Keratinocyte (primary cell): ENCODE results near the gene CLK4. TPM values are rescaled to one million over a fixed set of nuclear protein-coding genes. Genes with fewer than 3 reads are reported as not detected.

Experiments
- DNase-seq: peaks from one replicate; pipeline ENCODE4 v3.0.0-alpha.2; 2011; ENCODE audit warnings: low read depth, missing footprints, low spot score
- FAIRE-seq: peaks from 2 replicates; lab custom pipeline; 2011; peaks lifted over from hg19 to GRCh38; lab: Jason Lieb, UNC
- H2AFZ ChIP-seq: 2 replicates; pipeline ENCODE4 v1.6.0; 2012; ENCODE audit warnings: low read length, control low read depth, inconsistent platforms; ENCODE audit not compliant: control insufficient read depth
- H3K27ac ChIP-seq: 2 replicates; pipeline ENCODE4 v1.5.1; 2011; ENCODE audit warnings: low read length; ENCODE audit not compliant: control insufficient read depth, insufficient read depth
- H3K27me3 ChIP-seq: 3 replicates; pipeline ENCODE4 v1.6.0; 2011; ENCODE audit warnings: low read length; ENCODE audit not compliant: control insufficient read depth, insufficient read depth; ENCODE audit errors: extremely low read depth
- H3K36me3 ChIP-seq, 2 experiments: 2 replicates in 1 of 2; 3 replicates in 1 of 2; pipeline ENCODE4 v1.5.1; 2011; ENCODE audit warnings: low read length in 2 of 2, mild to moderate bottlenecking in 1 of 2; ENCODE audit not compliant: control insufficient read depth in 2 of 2, insufficient read depth in 2 of 2; ENCODE audit errors: extremely low read depth in 1 of 2
- H3K4me1 ChIP-seq: 3 replicates; pipeline ENCODE4 v1.5.1; 2011; ENCODE audit warnings: low read length; ENCODE audit not compliant: control insufficient read depth, insufficient read depth; ENCODE audit errors: extremely low read depth
- H3K4me2 ChIP-seq: 3 replicates; pipeline ENCODE4 v1.6.0; 2011; ENCODE audit warnings: low read depth, low read length; ENCODE audit not compliant: control insufficient read depth, insufficient read depth; ENCODE audit errors: extremely low read depth
- H3K4me3 ChIP-seq, 3 experiments: fragments of 200-600 bp in 1 of 3; sonication (generic) in 1 of 3; 2 replicates in 2 of 3; 3 replicates in 1 of 3; pipeline ENCODE4 v1.5.1; 2011 to 2016; ENCODE audit warnings: low read length in 3 of 3, mild to moderate bottlenecking in 3 of 3, control low read depth in 2 of 3, inconsistent platforms in 1 of 3, low read depth in 1 of 3, mixed read lengths in 1 of 3, mixed run types in 1 of 3, moderate library complexity in 1 of 3; ENCODE audit not compliant: control insufficient read depth in 2 of 3, insufficient read depth in 2 of 3; ENCODE audit errors: extremely low read depth in 1 of 3
- H3K79me2 ChIP-seq: 2 replicates; pipeline ENCODE4 v1.6.0; 2012; ENCODE audit warnings: low read length; ENCODE audit not compliant: control insufficient read depth, insufficient read depth
- H3K9ac ChIP-seq: 3 replicates; pipeline ENCODE4 v1.6.0; 2011; ENCODE audit warnings: low read length; ENCODE audit not compliant: control insufficient read depth, insufficient read depth; ENCODE audit errors: extremely low read depth
- H3K9me1 ChIP-seq: 3 replicates; pipeline ENCODE4 v1.6.0; 2011; ENCODE audit warnings: low read length; ENCODE audit not compliant: control insufficient read depth, insufficient read depth; ENCODE audit errors: extremely low read depth
- H3K9me3 ChIP-seq: 2 replicates; pipeline ENCODE4 v1.5.1; 2012; ENCODE audit warnings: low read depth, low read length; ENCODE audit not compliant: control insufficient read depth
- H4K20me1 ChIP-seq: 3 replicates; pipeline ENCODE4 v1.6.0; 2011; ENCODE audit warnings: low read length; ENCODE audit not compliant: control insufficient read depth, insufficient read depth; ENCODE audit errors: extremely low read depth
- EZH2 ChIP-seq: IDR thresholded peaks from one replicate; pipeline ENCODE4 v1.6.1; 2012; ENCODE audit warnings: inconsistent platforms, mild to moderate bottlenecking, low read length, moderate library complexity
- dilution Hi-C: fragments of 300-500 bp; cut with MboI; formaldehyde crosslinking; loops from one replicate; pipeline ENCODE4 v1.7.0; 2020; ENCODE audit warnings: low sequenced_read_pairs; ENCODE audit not compliant: extremely low pct_ligation_motif_present
- polyA plus RNA-seq, 5 experiments: library from polyadenylated mRNA; depleted of rRNA in 3 of 5; stranded (reverse) in 3 of 5; stranded (forward) in 1 of 5; unstranded in 1 of 5; fragments of >200 nt; gene quantifications; 1 replicate in 1 of 5; 2 replicates in 3 of 5; 3 replicates in 1 of 5; pipeline versions ENCODE4 v1.2.1 to v1.2.3, GENCODE V29; 2011 to 2012; ENCODE audit warnings: missing spikeins in 2 of 5, low read depth in 1 of 5, low replicate concordance in 1 of 5
- TF ChIP-seq, protein P1 (sequence below), 3 experiments: IDR thresholded peaks in 1 of 3; conservative IDR thresholded peaks in 1 of 3; optimal IDR thresholded peaks in 1 of 3; 2 replicates in 2 of 3; 3 replicates in 1 of 3; pipeline versions ENCODE3 to v1.5.1; 2011; ENCODE audit warnings: low read length in 3 of 3, mild to moderate bottlenecking in 3 of 3, moderate library complexity in 2 of 3, control low read depth in 1 of 3, inconsistent platforms in 1 of 3; ENCODE audit not compliant: insufficient read depth in 2 of 3; ENCODE audit errors: extremely low read depth in 1 of 3

CLK4 gene
- polyA plus RNA-seq, 1 donor (not counting 4 experiments of a cell fraction or from before 2014, with no cell fraction given) = 17.3 TPM

DNA sequence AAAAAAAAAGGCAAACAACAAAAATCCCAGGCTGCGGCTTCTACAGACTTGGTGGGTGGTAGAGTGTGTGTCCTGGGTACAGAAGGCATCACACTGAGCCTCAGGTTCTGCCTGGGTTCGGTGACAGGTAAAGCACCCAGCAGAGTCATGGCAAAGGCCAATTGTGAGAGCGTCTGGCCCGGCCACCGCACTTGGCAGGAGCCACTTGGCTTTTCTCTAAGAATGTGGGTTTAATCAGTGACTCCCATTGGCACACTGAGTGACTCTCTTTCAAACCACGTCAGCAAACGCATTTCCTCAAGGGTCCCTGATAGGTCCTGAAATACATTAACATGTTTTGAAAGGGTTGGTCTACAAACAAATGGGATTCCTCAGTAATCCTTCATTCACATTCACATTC, 53.6 kb downstream of the CLK4 start:
- DNase-seq (no peak), FAIRE-seq (no peak)
- Histone ChIP-seq H4K20me1 (no peaks in the 10 kb centered on the region), H3K9me3 (no peaks in the 10 kb centered on the region), H3K27ac (no peak overlapping the region), H3K27me3 (peaks cover 23% of the 10 kb centered on the region), H3K79me2 (no peaks in the 10 kb centered on the region), H3K9me1 (no peaks in the 10 kb centered on the region), H3K36me3 (no peaks in the 10 kb centered on the region), H3K4me3 (no peak overlapping the region), H3K4me1 (no peaks in the 10 kb centered on the region), H3K4me2 (no peak overlapping the region), H2AFZ (no peak overlapping the region), H3K9ac (no peak overlapping the region)
- TF ChIP-seq EZH2 = no peak
- TF ChIP-seq, protein P1, sequence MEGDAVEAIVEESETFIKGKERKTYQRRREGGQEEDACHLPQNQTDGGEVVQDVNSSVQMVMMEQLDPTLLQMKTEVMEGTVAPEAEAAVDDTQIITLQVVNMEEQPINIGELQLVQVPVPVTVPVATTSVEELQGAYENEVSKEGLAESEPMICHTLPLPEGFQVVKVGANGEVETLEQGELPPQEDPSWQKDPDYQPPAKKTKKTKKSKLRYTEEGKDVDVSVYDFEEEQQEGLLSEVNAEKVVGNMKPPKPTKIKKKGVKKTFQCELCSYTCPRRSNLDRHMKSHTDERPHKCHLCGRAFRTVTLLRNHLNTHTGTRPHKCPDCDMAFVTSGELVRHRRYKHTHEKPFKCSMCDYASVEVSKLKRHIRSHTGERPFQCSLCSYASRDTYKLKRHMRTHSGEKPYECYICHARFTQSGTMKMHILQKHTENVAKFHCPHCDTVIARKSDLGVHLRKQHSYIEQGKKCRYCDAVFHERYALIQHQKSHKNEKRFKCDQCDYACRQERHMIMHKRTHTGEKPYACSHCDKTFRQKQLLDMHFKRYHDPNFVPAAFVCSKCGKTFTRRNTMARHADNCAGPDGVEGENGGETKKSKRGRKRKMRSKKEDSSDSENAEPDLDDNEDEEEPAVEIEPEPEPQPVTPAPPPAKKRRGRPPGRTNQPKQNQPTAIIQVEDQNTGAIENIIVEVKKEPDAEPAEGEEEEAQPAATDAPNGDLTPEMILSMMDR (optimal IDR thresholded peaks at IDR 0.05 in 1 of 3, IDR thresholded peaks at IDR 0.05 in 1 of 3, conservative IDR thresholded peaks at IDR 0.05 in 1 of 3; ENCODE audit: extremely low read depth in 1 of 3, insufficient read depth in 2 of 3, low read length in 3 of 3) = no peak
- dilution Hi-C loops = no loop called here

DNA sequence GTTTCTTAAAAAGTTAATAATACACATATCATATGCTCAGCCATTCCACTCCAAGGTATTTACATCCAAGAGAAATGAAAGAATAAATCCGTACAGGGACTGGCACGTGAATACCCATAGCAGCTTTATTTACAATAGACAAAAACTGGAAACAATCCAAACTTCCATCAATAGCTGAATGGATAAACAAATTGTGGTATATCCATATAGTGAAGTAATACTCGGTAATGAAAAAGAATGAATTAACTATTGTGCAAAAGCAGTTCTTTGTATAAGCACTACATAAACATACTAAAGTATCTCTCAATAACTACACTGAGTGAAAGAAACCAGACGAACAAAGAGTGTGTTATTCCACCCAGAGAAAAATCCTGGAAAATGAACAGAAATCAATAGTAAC, 54.2 kb downstream of the CLK4 start:
- dilution Hi-C loops = no loop called here
- peaks cover 23% of the 10 kb centered on the region for H3K27me3 ChIP-seq
- TF ChIP-seq, protein P1 (optimal IDR thresholded peaks at IDR 0.05 in 1 of 3, IDR thresholded peaks at IDR 0.05 in 1 of 3, conservative IDR thresholded peaks at IDR 0.05 in 1 of 3; ENCODE audit: extremely low read depth in 1 of 3, insufficient read depth in 2 of 3, low read length in 3 of 3) = no peak
- no peak for TF ChIP-seq EZH2
- no peak overlapping the region for H3K4me3 ChIP-seq
- FAIRE-seq = no peak
- H3K9me3 ChIP-seq = no peaks in the 10 kb centered on the region
- H3K36me3 ChIP-seq = no peaks in the 10 kb centered on the region
- H3K79me2 ChIP-seq = no peaks in the 10 kb centered on the region
- no peak overlapping the region for H2AFZ ChIP-seq
- no peak overlapping the region for H3K27ac ChIP-seq
- H4K20me1 ChIP-seq = no peaks in the 10 kb centered on the region
- no peak overlapping the region for H3K9ac ChIP-seq
- no peak for DNase-seq
- H3K9me1 ChIP-seq = no peaks in the 10 kb centered on the region
- no peaks in the 10 kb centered on the region for H3K4me1 ChIP-seq
- H3K4me2 ChIP-seq = no peak overlapping the region
